Breast epithelium (tissue), 4 donors: ENCODE results near the gene ACOT4. TPM values are rescaled to one million over a fixed set of nuclear protein-coding genes. Genes with fewer than 3 reads are reported as not detected.

Experiments used
- DNase-seq, 2 donors: peaks; one replicate each; pipeline ENCODE4 v3.0.0-alpha.2; 2019; ENCODE audit warnings: low spot score in 2 of 2
- H3K27ac ChIP-seq, 2 donors: fragments of 200-600 bp; sonication (generic) in 1 of 2; one replicate each; pipeline ENCODE4 v1.5.1; 2016 to 2019; ENCODE audit warnings: mild to moderate bottlenecking in 1 of 2
- H3K27me3 ChIP-seq, 2 donors: fragments of 200-600 bp; sonication (generic) in 1 of 2; one replicate each; pipeline versions ENCODE4 v1.5.1 to v1.6.0; 2017 to 2019; ENCODE audit warnings: control low read depth in 1 of 2, mild to moderate bottlenecking in 1 of 2
- H3K36me3 ChIP-seq: fragments of 200-600 bp; one replicate; pipeline ENCODE4 v1.5.1; 2019
- H3K4me1 ChIP-seq, 2 donors: fragments of 200-600 bp; sonication (generic); one replicate each; pipeline ENCODE4 v1.5.1; 2016 to 2019; ENCODE audit warnings: control low read depth in 1 of 2
- H3K4me3 ChIP-seq, 3 donors: fragments of 200-600 bp; sonication (generic); 1 replicate in 2 of 3; 2 replicates in 1 of 3; pipeline ENCODE4 v1.5.1; 2016 to 2019; ENCODE audit warnings: mild to moderate bottlenecking in 3 of 3, moderate library complexity in 2 of 3
- H3K9me3 ChIP-seq, 2 donors: fragments of 200-600 bp; sonication (generic) in 1 of 2; one replicate each; pipeline ENCODE4 v1.5.1; 2016 to 2019; ENCODE audit warnings: control low read depth in 1 of 2
- CTCF ChIP-seq, 3 donors: fragments of 450-650 bp; IDR thresholded peaks; one replicate each; pipeline ENCODE4 v1.5.1; 2016 to 2017; ENCODE audit warnings: antibody characterized with exemption in 3 of 3, mild to moderate bottlenecking in 3 of 3, moderate library complexity in 3 of 3
- POLR2A ChIP-seq: fragments of 450-650 bp; IDR thresholded peaks from one replicate; pipeline ENCODE4 v1.6.1; 2016; ENCODE audit warnings: antibody characterized with exemption, mild to moderate bottlenecking, moderate library complexity
- POLR2AphosphoS5 ChIP-seq, 3 donors: sonication (generic); formaldehyde crosslinking; IDR thresholded peaks; one replicate each; pipeline ENCODE4 v1.6.1; 2017; ENCODE audit warnings: antibody characterized with exemption in 3 of 3
- intact Hi-C: fragments of 100-400 bp; cut with DNase I; formaldehyde crosslinking; loops from one replicate; pipeline ENCODE4 v1.15.1; 2023; ENCODE audit warnings: low total_unique reads
- total RNA-seq, 3 donors: library from RNA; depleted of rRNA; stranded (reverse); fragments of >200 nt; gene quantifications; one replicate each; pipeline ENCODE4 v1.1.0, GENCODE V29; 2016

Gene ACOT4
- total RNA-seq, 3 donors from 2014 or later = 2.8 to 5.9 (median 3.7) TPM

GRCh38 chr14:73594491-73594890 is 2.8 kb downstream of the ACOT4 start:
- no peaks in the 10 kb centered on the region for H3K27me3 ChIP-seq
- no peak overlapping the region for H3K4me3 ChIP-seq
- H3K9me3 ChIP-seq = no peaks in the 10 kb centered on the region
- TF ChIP-seq POLR2AphosphoS5 (IDR thresholded peaks at IDR 0.05) = no peak
- TF ChIP-seq CTCF (IDR thresholded peaks at IDR 0.05) = no peak
- TF ChIP-seq POLR2A = no peak
- no peaks in the 10 kb centered on the region for H3K36me3 ChIP-seq
- no peak for DNase-seq
- intact Hi-C loops = no loop called here
- no peak overlapping the region for H3K27ac ChIP-seq
- no peaks in the 10 kb centered on the region for H3K4me1 ChIP-seq

GRCh38 chr14:73599499-73599898 is 7.8 kb downstream of the ACOT4 start:
- Histone ChIP-seq H3K36me3 (no peaks in the 10 kb centered on the region), H3K27me3 (no peaks in the 10 kb centered on the region), H3K27ac (no peak overlapping the region), H3K9me3 (no peaks in the 10 kb centered on the region), H3K4me3 (no peak overlapping the region), H3K4me1 (no peaks in the 10 kb centered on the region)
- no peak for DNase-seq
- TF ChIP-seq POLR2AphosphoS5 (IDR thresholded peaks at IDR 0.05) = no peak
- TF ChIP-seq POLR2A = no peak
- no peak for TF ChIP-seq CTCF (IDR thresholded peaks at IDR 0.05)
- intact Hi-C loops = no loop called here

GRCh38 chr14:73602994-73603393 is 11.3 kb downstream of the ACOT4 start:
- Histone ChIP-seq H3K27ac (no peak overlapping the region), H3K4me3 (no peak overlapping the region), H3K27me3 (no peaks in the 10 kb centered on the region), H3K9me3 (no peaks in the 10 kb centered on the region), H3K36me3 (no peaks in the 10 kb centered on the region), H3K4me1 (no peaks in the 10 kb centered on the region)
- TF ChIP-seq POLR2A (no peak), CTCF (IDR thresholded peaks at IDR 0.05) (no peak), POLR2AphosphoS5 (IDR thresholded peaks at IDR 0.05) (no peak)
- intact Hi-C loops = no loop called here
- DNase-seq = no peak

DNA sequence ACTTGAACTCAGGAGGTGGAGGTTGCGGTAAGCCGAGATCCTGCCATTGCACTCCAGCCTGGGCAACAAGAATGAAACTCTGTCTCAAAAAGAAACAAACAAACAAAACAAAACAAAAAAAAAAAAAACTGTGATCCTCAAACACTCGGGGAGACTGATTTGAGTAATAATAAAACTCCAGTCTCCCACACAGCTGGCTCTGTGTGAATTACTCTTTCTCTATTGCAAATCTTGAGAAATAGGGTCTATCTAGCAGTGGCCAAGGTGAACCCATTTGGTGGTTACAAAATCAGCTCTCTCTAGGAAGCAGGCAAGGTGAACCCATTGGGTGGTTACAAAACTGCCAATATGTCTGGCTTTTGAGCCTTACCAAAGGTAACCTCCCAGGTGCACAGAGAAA is 14.6 kb downstream of the ACOT4 start:
- no peak overlapping the region for H3K27ac ChIP-seq
- no peaks in the 10 kb centered on the region for H3K27me3 ChIP-seq
- TF ChIP-seq CTCF (IDR thresholded peaks at IDR 0.05) = no peak
- TF ChIP-seq POLR2A = no peak
- TF ChIP-seq POLR2AphosphoS5 (IDR thresholded peaks at IDR 0.05) = no peak
- H3K36me3 ChIP-seq = no peaks in the 10 kb centered on the region
- no peaks in the 10 kb centered on the region for H3K9me3 ChIP-seq
- H3K4me1 ChIP-seq = no peaks in the 10 kb centered on the region
- H3K4me3 ChIP-seq = no peak overlapping the region
- no peak for DNase-seq
- intact Hi-C loops = no loop called here

- intact Hi-C loops = no loop called here
Observed at GRCh38 chr14:73607241-73607640, 15.6 kb downstream of the ACOT4 start.

More at GRCh38 chr14:73607241-73607640, 15.6 kb downstream of the ACOT4 start:
- Histone ChIP-seq H3K27me3 (no peaks in the 10 kb centered on the region), H3K9me3 (no peaks in the 10 kb centered on the region), H3K4me3 (no peak overlapping the region), H3K4me1 (no peaks in the 10 kb centered on the region), H3K36me3 (no peaks in the 10 kb centered on the region), H3K27ac (no peak overlapping the region)
- TF ChIP-seq POLR2AphosphoS5 (IDR thresholded peaks at IDR 0.05) (no peak), CTCF (IDR thresholded peaks at IDR 0.05) (no peak), POLR2A (no peak)
- DNase-seq = no peak
